WTC11 (cell line): ENCODE measurements around the gene GNAI3. TPM values are rescaled to one million over a fixed set of nuclear protein-coding genes. Genes with fewer than 3 reads are reported as not detected.
"Not testable (repeated sequence)": the region's sequence is repeated elsewhere in the genome, so short reads cannot be mapped to it uniquely, and the experiment has no call there.

Experiments used
- ATAC-seq: fragments of 200-7000 bp; cut with Tn5 transposase; 2 replicates; pipeline ENCODE4 v1.10.0; 2021; ENCODE audit warnings: mild to moderate bottlenecking, moderate library complexity
- CTCF ChIA-PET: fragments of 300-600 bp; sonication (Branson Sonifier 250); formaldehyde crosslinking; loops from one replicate; lab custom pipeline; 2021; ENCODE audit warnings: antibody characterized with exemption; lab: Charles Lee
- POLR2A ChIA-PET: fragments of 350-600 bp; sonication (Branson Sonifier 250); formaldehyde crosslinking; loops from one replicate; lab custom pipeline; 2021; ENCODE audit warnings: antibody characterized with exemption; lab: Charles Lee
- DNase-seq: peaks from one replicate; pipeline ENCODE4 v3.0.0; 2021; ENCODE audit warnings: low spot score
- H3K27ac Mint-ChIP-seq: 2 replicates; pipeline ENCODE4 v1.8.0; 2021; ENCODE audit warnings: mixed read lengths
- H3K27me3 Mint-ChIP-seq: 2 replicates; pipeline ENCODE4 v1.8.0; 2021; ENCODE audit warnings: low read depth, mild to moderate bottlenecking, moderate library complexity, mixed read lengths
- H3K36me3 Mint-ChIP-seq: 2 replicates; pipeline ENCODE4 v1.8.0; 2021; ENCODE audit warnings: mixed read lengths
- H3K4me1 Mint-ChIP-seq: 2 replicates; pipeline ENCODE4 v1.8.0; 2022; ENCODE audit warnings: mixed read lengths
- H3K4me3 Mint-ChIP-seq: 2 replicates; pipeline ENCODE4 v1.8.0; 2021; ENCODE audit warnings: mild to moderate bottlenecking, moderate library complexity, mixed read lengths
- H3K9me3 Mint-ChIP-seq: 2 replicates; pipeline ENCODE4 v1.8.0; 2021; ENCODE audit warnings: mixed read lengths
- ATF1 ChIP-seq: sonication (generic); formaldehyde crosslinking; IDR thresholded peaks from 2 replicates; pipeline ENCODE4 v1.8.1; 2023; ENCODE audit warnings: mild to moderate bottlenecking, moderate library complexity, missing genetic modification reagents
- ESRRA ChIP-seq: sonication (generic); formaldehyde crosslinking; IDR thresholded peaks from 2 replicates; pipeline ENCODE4 v1.8.1; 2022; ENCODE audit warnings: mild to moderate bottlenecking, missing genetic modification reagents, borderline replicate concordance
- ETV6 ChIP-seq: sonication (generic); formaldehyde crosslinking; IDR thresholded peaks from 2 replicates; pipeline ENCODE4 v1.8.1; 2022; ENCODE audit warnings: mild to moderate bottlenecking, missing genetic modification reagents
- GABPB1 ChIP-seq: sonication (generic); formaldehyde crosslinking; IDR thresholded peaks from 2 replicates; pipeline ENCODE4 v1.8.1; 2023; ENCODE audit warnings: mild to moderate bottlenecking, missing genetic modification reagents
- GTF2I ChIP-seq: fragments of 250-450 bp; sonication (Bioruptor Pico); conservative IDR thresholded peaks from 2 replicates; pipeline ENCODE4 v1.4.0; 2021; ENCODE audit warnings: mild to moderate bottlenecking
- JUN ChIP-seq: sonication (generic); formaldehyde crosslinking; IDR thresholded peaks from 2 replicates; pipeline ENCODE4 v1.8.0; 2023; ENCODE audit warnings: mild to moderate bottlenecking, missing genetic modification reagents
- MXD4 ChIP-seq: fragments of 250-450 bp; sonication (Bioruptor Pico); IDR thresholded peaks from 2 replicates; pipeline ENCODE4 v1.8.0; 2021; ENCODE audit warnings: mild to moderate bottlenecking, moderate library complexity, borderline replicate concordance
- MYBL2 ChIP-seq: sonication (generic); formaldehyde crosslinking; IDR thresholded peaks from 2 replicates; pipeline ENCODE4 v1.8.1; 2023; ENCODE audit warnings: mild to moderate bottlenecking, moderate library complexity, missing genetic modification reagents
- NFYB ChIP-seq: sonication (generic); formaldehyde crosslinking; conservative IDR thresholded peaks from 2 replicates; pipeline ENCODE4 v1.8.0; 2022; ENCODE audit warnings: low read depth, missing genetic modification reagents
- PREB ChIP-seq: sonication (generic); formaldehyde crosslinking; IDR thresholded peaks from 2 replicates; pipeline ENCODE4 v1.8.1; 2022; ENCODE audit warnings: mild to moderate bottlenecking, missing genetic modification reagents, moderate library complexity, borderline replicate concordance
- RELA ChIP-seq: sonication (generic); formaldehyde crosslinking; IDR thresholded peaks from 2 replicates; pipeline ENCODE4 v1.8.1; 2022; ENCODE audit warnings: missing genetic modification reagents, mild to moderate bottlenecking, borderline replicate concordance
- SOX15 ChIP-seq: fragments of 250-450 bp; sonication (Bioruptor Pico); IDR thresholded peaks from 2 replicates; pipeline ENCODE4 v1.9.0; 2021; ENCODE audit warnings: mild to moderate bottlenecking
- ZBTB21 ChIP-seq: sonication (generic); formaldehyde crosslinking; IDR thresholded peaks from 2 replicates; pipeline ENCODE4 v1.8.1; 2023; ENCODE audit warnings: mild to moderate bottlenecking, missing genetic modification reagents, borderline replicate concordance
- ZNF219 ChIP-seq: sonication (generic); formaldehyde crosslinking; IDR thresholded peaks from 2 replicates; pipeline ENCODE4 v1.8.0; 2023; ENCODE audit warnings: missing genetic modification reagents, mild to moderate bottlenecking, borderline replicate concordance
- ZNF532 ChIP-seq: fragments of 250-450 bp; sonication (Bioruptor Pico); IDR thresholded peaks from 2 replicates; pipeline ENCODE4 v1.9.0; 2021; ENCODE audit warnings: mild to moderate bottlenecking, borderline replicate concordance
- total RNA-seq: library from RNA; stranded (reverse); gene quantifications from 3 replicates; pipeline ENCODE4 v1.2.3, GENCODE V29; 2021
- TF ChIP-seq, protein P1 (sequence below): sonication (generic); formaldehyde crosslinking; IDR thresholded peaks from 2 replicates; pipeline ENCODE4 v1.8.0; 2022; ENCODE audit warnings: mild to moderate bottlenecking, missing genetic modification reagents
- TF ChIP-seq, protein P2 (sequence below): sonication (generic); formaldehyde crosslinking; IDR thresholded peaks from 2 replicates; pipeline ENCODE4 v1.8.1; 2023; ENCODE audit warnings: mild to moderate bottlenecking, missing genetic modification reagents
- TF ChIP-seq, protein P3 (sequence below): sonication (generic); formaldehyde crosslinking; conservative IDR thresholded peaks from 2 replicates; pipeline ENCODE4 v1.8.1; 2022; ENCODE audit warnings: mild to moderate bottlenecking, missing genetic modification reagents

Gene GNAI3
- total RNA-seq, 1 experiment from 2014 or later, result 7.2 TPM

- H3K4me3 Mint-ChIP-seq, result no peak overlapping the region
- H3K36me3 Mint-ChIP-seq, result no peaks in the 10 kb centered on the region
- H3K9me3 Mint-ChIP-seq, result no peaks in the 10 kb centered on the region
- no peak for TF ChIP-seq ESRRA (CRISPR knock-in tag)
- no peak for TF ChIP-seq RELA
- TF ChIP-seq, protein P1, sequence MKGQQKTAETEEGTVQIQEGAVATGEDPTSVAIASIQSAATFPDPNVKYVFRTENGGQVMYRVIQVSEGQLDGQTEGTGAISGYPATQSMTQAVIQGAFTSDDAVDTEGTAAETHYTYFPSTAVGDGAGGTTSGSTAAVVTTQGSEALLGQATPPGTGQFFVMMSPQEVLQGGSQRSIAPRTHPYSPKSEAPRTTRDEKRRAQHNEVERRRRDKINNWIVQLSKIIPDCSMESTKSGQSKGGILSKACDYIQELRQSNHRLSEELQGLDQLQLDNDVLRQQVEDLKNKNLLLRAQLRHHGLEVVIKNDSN (CRISPR knock-in tag), result no peak
- TF ChIP-seq GABPB1 (CRISPR knock-in tag), result no peak
- TF ChIP-seq GTF2I (CRISPR knock-in tag), result no peak
- no peak for TF ChIP-seq ETV6 (CRISPR knock-in tag)
- peaks cover 5% of the 10 kb centered on the region for H3K27me3 Mint-ChIP-seq
- DNase-seq, result no peak
- H3K4me1 Mint-ChIP-seq, result peaks cover 6% of the 10 kb centered on the region
- POLR2A ChIA-PET, result no interaction called here
- no peak overlapping the region for H3K27ac Mint-ChIP-seq
- CTCF ChIA-PET, result no interaction called here
- no peak for ATAC-seq
Measured at GRCh38 chr1:109659997-109660690, 111.7 kb downstream of the GNAI3 start.

- H3K27ac Mint-ChIP-seq, H3K27me3 Mint-ChIP-seq, H3K36me3 Mint-ChIP-seq, POLR2A ChIA-PET, H3K9me3 Mint-ChIP-seq, H3K4me1 Mint-ChIP-seq, H3K4me3 Mint-ChIP-seq, ATAC-seq, DNase-seq: not testable (repeated sequence)
- CTCF ChIA-PET, result interaction anchor here (3.9 kb wide), 1 partner anchor 21 kb away, joined by 12 read pairs; no protein-coding TSS in a partner anchor
Measured at GRCh38 chr1:109660691-109661026, 112.2 kb downstream of the GNAI3 start.

- no peak for ATAC-seq
- POLR2A ChIA-PET, result no interaction called here
Measured at GRCh38 chr1:109661391-109661790, 113.0 kb downstream of the GNAI3 start.

More at GRCh38 chr1:109661391-109661790, 113.0 kb downstream of the GNAI3 start:
- CTCF ChIA-PET, result interaction anchor here (1.5 to 3.9 kb wide), 3 partner anchors 21 to 323 kb away, joined by 4 to 12 read pairs (median 5); partner anchors contain the start of gene AHCYL1
- TF ChIP-seq, protein P2, sequence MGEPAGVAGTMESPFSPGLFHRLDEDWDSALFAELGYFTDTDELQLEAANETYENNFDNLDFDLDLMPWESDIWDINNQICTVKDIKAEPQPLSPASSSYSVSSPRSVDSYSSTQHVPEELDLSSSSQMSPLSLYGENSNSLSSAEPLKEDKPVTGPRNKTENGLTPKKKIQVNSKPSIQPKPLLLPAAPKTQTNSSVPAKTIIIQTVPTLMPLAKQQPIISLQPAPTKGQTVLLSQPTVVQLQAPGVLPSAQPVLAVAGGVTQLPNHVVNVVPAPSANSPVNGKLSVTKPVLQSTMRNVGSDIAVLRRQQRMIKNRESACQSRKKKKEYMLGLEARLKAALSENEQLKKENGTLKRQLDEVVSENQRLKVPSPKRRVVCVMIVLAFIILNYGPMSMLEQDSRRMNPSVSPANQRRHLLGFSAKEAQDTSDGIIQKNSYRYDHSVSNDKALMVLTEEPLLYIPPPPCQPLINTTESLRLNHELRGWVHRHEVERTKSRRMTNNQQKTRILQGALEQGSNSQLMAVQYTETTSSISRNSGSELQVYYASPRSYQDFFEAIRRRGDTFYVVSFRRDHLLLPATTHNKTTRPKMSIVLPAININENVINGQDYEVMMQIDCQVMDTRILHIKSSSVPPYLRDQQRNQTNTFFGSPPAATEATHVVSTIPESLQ (CRISPR knock-in tag), result no peak
- TF ChIP-seq MXD4 (CRISPR knock-in tag) (no peak), ATF1 (no peak), RELA (no peak), NFYB (CRISPR knock-in tag) (no peak), ZBTB21 (no peak), SOX15 (CRISPR knock-in tag) (no peak), MYBL2 (CRISPR knock-in tag) (no peak), ZNF219 (CRISPR knock-in tag) (no peak), PREB (CRISPR knock-in tag) (no peak), ESRRA (CRISPR knock-in tag) (no peak), ZNF532 (CRISPR knock-in tag) (no peak), JUN (no peak)
- TF ChIP-seq, protein P3, sequence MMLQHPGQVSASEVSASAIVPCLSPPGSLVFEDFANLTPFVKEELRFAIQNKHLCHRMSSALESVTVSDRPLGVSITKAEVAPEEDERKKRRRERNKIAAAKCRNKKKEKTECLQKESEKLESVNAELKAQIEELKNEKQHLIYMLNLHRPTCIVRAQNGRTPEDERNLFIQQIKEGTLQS (CRISPR knock-in tag), result no peak
- TF ChIP-seq, all 79 proteins: peak for 0
- Mint-ChIP-seq H3K36me3 (no peaks in the 10 kb centered on the region), H3K4me3 (no peak overlapping the region), H3K27me3 (no peaks in the 10 kb centered on the region; the same call in 1 of the 2 replicates), H3K4me1 (0 out of 2 replicates have a peak, but pooled peaks cover 3% of the 10 kb centered on the region), H3K27ac (no peak overlapping the region), H3K9me3 (no peaks in the 10 kb centered on the region)
- DNase-seq, result no peak
